Karpas-422 (cell line): ENCODE results near the gene WWOX. TPM values are rescaled to one million over a fixed set of nuclear protein-coding genes. Genes with fewer than 3 reads are reported as not detected.

Source experiments
- DNase-seq: peaks from one replicate; pipeline ENCODE4 v3.0.0-alpha.2; 2015
- H2AFZ ChIP-seq: fragments of 200-600 bp; sonication (generic); 2 replicates; pipeline ENCODE4 v1.6.1; 2014; ENCODE audit warnings: antibody characterized with exemption, low read length, mixed read lengths
- H3K27ac ChIP-seq: fragments of 200-600 bp; sonication (generic); 2 replicates; pipeline ENCODE4 v1.5.1; 2014; ENCODE audit warnings: mild to moderate bottlenecking, low read length, moderate library complexity
- H3K27me3 ChIP-seq: fragments of 200-600 bp; sonication (generic); 2 replicates; pipeline ENCODE4 v1.6.1; 2014; ENCODE audit warnings: low read length, mixed read lengths
- H3K36me3 ChIP-seq: fragments of 200-600 bp; sonication (generic); 2 replicates; pipeline ENCODE4 v1.6.1; 2014; ENCODE audit warnings: low read length, mixed read lengths; ENCODE audit not compliant: insufficient read depth
- H3K4me1 ChIP-seq: fragments of 200-600 bp; sonication (generic); 2 replicates; pipeline ENCODE4 v1.6.1; 2014; ENCODE audit warnings: mild to moderate bottlenecking, low read length, mixed read lengths
- H3K4me2 ChIP-seq: fragments of 200-600 bp; sonication (generic); 2 replicates; pipeline ENCODE4 v1.6.1; 2014; ENCODE audit warnings: low read length, low read depth, mild to moderate bottlenecking; ENCODE audit not compliant: poor library complexity, severe bottlenecking
- H3K4me3 ChIP-seq: fragments of 200-600 bp; sonication (generic); 2 replicates; pipeline ENCODE4 v1.5.1; 2014; ENCODE audit warnings: mild to moderate bottlenecking, antibody characterized with exemption, low read length, mixed read lengths
- H3K79me2 ChIP-seq: fragments of 200-600 bp; sonication (generic); 2 replicates; pipeline ENCODE4 v1.6.1; 2014; ENCODE audit warnings: mild to moderate bottlenecking, low read length, mixed read lengths
- H3K9ac ChIP-seq: fragments of 200-600 bp; sonication (generic); 2 replicates; pipeline ENCODE4 v1.6.0; 2014; ENCODE audit warnings: low read length
- H3K9me2 ChIP-seq: fragments of 200-600 bp; sonication (generic), shearing (Covaris generic); replicated peaks from 2 replicates; pipeline ENCODE4 v1.6.0; 2014; ENCODE audit warnings: mild to moderate bottlenecking, low read length, moderate library complexity; ENCODE audit not compliant: insufficient read depth
- H3K9me3 ChIP-seq: fragments of 300-700, 200-600 bp; sonication (generic); 2 replicates; pipeline ENCODE4 v1.6.1; 2014; ENCODE audit warnings: low read length, mixed read lengths
- H4K20me1 ChIP-seq: fragments of 200-600 bp; sonication (generic); 2 replicates; pipeline ENCODE4 v1.6.1; 2014; ENCODE audit warnings: mild to moderate bottlenecking, antibody characterized with exemption, low read length, low read depth; ENCODE audit not compliant: insufficient read depth
- total RNA-seq: library from RNA; depleted of rRNA; stranded (reverse); fragments of >200 nt; shearing (Covaris generic); gene quantifications from 2 replicates; pipeline ENCODE4 v1.2.3, GENCODE V29; 2014; ENCODE audit warnings: low replicate concordance

The WWOX gene
- total RNA-seq, 1 experiment from 2014 or later, result 66.2 TPM

- no peak overlapping the region for H3K27ac ChIP-seq
- H3K4me3 ChIP-seq, result no peak overlapping the region
- no peak overlapping the region for H2AFZ ChIP-seq
- no peaks in the 10 kb centered on the region for H3K4me1 ChIP-seq
- no peaks in the 10 kb centered on the region for H4K20me1 ChIP-seq
- DNase-seq, result no peak
- no peak overlapping the region for H3K4me2 ChIP-seq
- H3K36me3 ChIP-seq, result no peaks in the 10 kb centered on the region
- H3K27me3 ChIP-seq, result no peaks in the 10 kb centered on the region
- H3K9me2 ChIP-seq, result no peaks in the 10 kb centered on the region
- no peak overlapping the region for H3K9ac ChIP-seq
- no peaks in the 10 kb centered on the region for H3K9me3 ChIP-seq
- no peaks in the 10 kb centered on the region for H3K79me2 ChIP-seq
These were observed 218.2 kb downstream of the WWOX start for GRCh38 chr16:78317564-78318240.

- Histone ChIP-seq H3K27me3 (no peaks in the 10 kb centered on the region), H3K36me3 (no peaks in the 10 kb centered on the region), H4K20me1 (peaks cover 5% of the 10 kb centered on the region), H2AFZ (no peak overlapping the region), H3K4me1 (no peaks in the 10 kb centered on the region), H3K9me2 (no peaks in the 10 kb centered on the region), H3K4me2 (no peak overlapping the region), H3K9me3 (no peaks in the 10 kb centered on the region), H3K27ac (no peak overlapping the region), H3K79me2 (no peaks in the 10 kb centered on the region), H3K9ac (no peak overlapping the region), H3K4me3 (no peak overlapping the region)
- no peak for DNase-seq
These were observed 222.3 kb downstream of the WWOX start for GRCh38 chr16:78321620-78322360.

- no peak for DNase-seq
- Histone ChIP-seq H3K4me2 (no peak overlapping the region), H3K36me3 (no peaks in the 10 kb centered on the region), H3K79me2 (no peaks in the 10 kb centered on the region), H3K27me3 (no peaks in the 10 kb centered on the region), H3K4me1 (no peaks in the 10 kb centered on the region), H2AFZ (no peak overlapping the region), H3K9me2 (no peaks in the 10 kb centered on the region), H4K20me1 (peaks cover 5% of the 10 kb centered on the region), H3K9ac (no peak overlapping the region), H3K4me3 (no peak overlapping the region), H3K27ac (no peak overlapping the region), H3K9me3 (no peaks in the 10 kb centered on the region)
These were observed 223.9 kb downstream of the WWOX start for GRCh38 chr16:78323315-78323714.

- H3K4me3 ChIP-seq, result no peak overlapping the region
- no peaks in the 10 kb centered on the region for H3K4me1 ChIP-seq
- no peak for DNase-seq
- no peak overlapping the region for H3K9ac ChIP-seq
- H3K79me2 ChIP-seq, result no peaks in the 10 kb centered on the region
- H3K27ac ChIP-seq, result no peak overlapping the region
- no peak overlapping the region for H3K4me2 ChIP-seq
- H3K9me2 ChIP-seq, result no peaks in the 10 kb centered on the region
- no peaks in the 10 kb centered on the region for H3K27me3 ChIP-seq
- H2AFZ ChIP-seq, result no peak overlapping the region
- H3K36me3 ChIP-seq, result no peaks in the 10 kb centered on the region
- H4K20me1 ChIP-seq, result peaks cover 5% of the 10 kb centered on the region
- no peaks in the 10 kb centered on the region for H3K9me3 ChIP-seq
These were observed 225.3 kb downstream of the WWOX start for GRCh38 chr16:78324649-78325285.

- Histone ChIP-seq H3K4me3 (no peak overlapping the region), H4K20me1 (peaks cover 5% of the 10 kb centered on the region), H2AFZ (no peak overlapping the region), H3K4me2 (no peak overlapping the region), H3K9ac (no peak overlapping the region), H3K9me3 (no peaks in the 10 kb centered on the region), H3K4me1 (no peaks in the 10 kb centered on the region), H3K79me2 (no peaks in the 10 kb centered on the region), H3K27ac (no peak overlapping the region), H3K36me3 (no peaks in the 10 kb centered on the region), H3K27me3 (no peaks in the 10 kb centered on the region), H3K9me2 (no peaks in the 10 kb centered on the region)
- DNase-seq, result no peak
These were observed 226.3 kb downstream of the WWOX start for GRCh38 chr16:78325468-78326352.

GRCh38 chr16:78326731-78327130 lies 227.3 kb downstream of the WWOX start:
- no peaks in the 10 kb centered on the region for H3K36me3 ChIP-seq
- no peak for DNase-seq
- no peaks in the 10 kb centered on the region for H3K9me2 ChIP-seq
- no peak overlapping the region for H3K4me2 ChIP-seq
- H3K27ac ChIP-seq, result no peak overlapping the region
- peaks cover 5% of the 10 kb centered on the region for H4K20me1 ChIP-seq
- H3K79me2 ChIP-seq, result no peaks in the 10 kb centered on the region
- no peak overlapping the region for H3K9ac ChIP-seq
- no peaks in the 10 kb centered on the region for H3K27me3 ChIP-seq
- H3K4me1 ChIP-seq, result no peaks in the 10 kb centered on the region
- no peak overlapping the region for H2AFZ ChIP-seq
- H3K9me3 ChIP-seq, result no peaks in the 10 kb centered on the region
- H3K4me3 ChIP-seq, result no peak overlapping the region

GRCh38 chr16:78331731-78332130 lies 232.3 kb downstream of the WWOX start:
- no peaks in the 10 kb centered on the region for H3K27me3 ChIP-seq
- no peak overlapping the region for H3K9ac ChIP-seq
- DNase-seq, result no peak
- H2AFZ ChIP-seq, result no peak overlapping the region
- H3K9me2 ChIP-seq, result no peaks in the 10 kb centered on the region
- H3K79me2 ChIP-seq, result no peaks in the 10 kb centered on the region
- no peaks in the 10 kb centered on the region for H3K36me3 ChIP-seq
- no peak overlapping the region for H3K27ac ChIP-seq
- H3K4me3 ChIP-seq, result no peak overlapping the region
- no peaks in the 10 kb centered on the region for H3K9me3 ChIP-seq
- no peaks in the 10 kb centered on the region for H3K4me1 ChIP-seq
- H3K4me2 ChIP-seq, result no peak overlapping the region
- H4K20me1 ChIP-seq, result no peaks in the 10 kb centered on the region

GRCh38 chr16:78333808-78334207 lies 234.4 kb downstream of the WWOX start:
- Histone ChIP-seq H2AFZ (no peak overlapping the region), H4K20me1 (no peaks in the 10 kb centered on the region), H3K9ac (no peak overlapping the region), H3K4me1 (no peaks in the 10 kb centered on the region), H3K27me3 (no peaks in the 10 kb centered on the region), H3K9me2 (no peaks in the 10 kb centered on the region), H3K4me3 (no peak overlapping the region), H3K36me3 (no peaks in the 10 kb centered on the region), H3K9me3 (no peaks in the 10 kb centered on the region), H3K27ac (no peak overlapping the region), H3K79me2 (no peaks in the 10 kb centered on the region), H3K4me2 (no peak overlapping the region)
- DNase-seq, result no peak
